Astrocyte (in vitro differentiated cells and primary cell): ENCODE data around the gene SRRT.

Source experiments
- EZH2 ChIP-seq: IDR thresholded peaks from 2 replicates; pipeline ENCODE4 v1.6.1; 2012; ENCODE audit warnings: mild to moderate bottlenecking, low read length, inconsistent platforms; ENCODE audit not compliant: insufficient read depth
- TF ChIP-seq, protein P1 (sequence below): IDR thresholded peaks from 2 replicates; pipeline ENCODE4 v1.5.1; 2011; ENCODE audit warnings: low read depth, mild to moderate bottlenecking, inconsistent platforms, low read length, moderate library complexity; ENCODE audit not compliant: insufficient read depth

DNA sequence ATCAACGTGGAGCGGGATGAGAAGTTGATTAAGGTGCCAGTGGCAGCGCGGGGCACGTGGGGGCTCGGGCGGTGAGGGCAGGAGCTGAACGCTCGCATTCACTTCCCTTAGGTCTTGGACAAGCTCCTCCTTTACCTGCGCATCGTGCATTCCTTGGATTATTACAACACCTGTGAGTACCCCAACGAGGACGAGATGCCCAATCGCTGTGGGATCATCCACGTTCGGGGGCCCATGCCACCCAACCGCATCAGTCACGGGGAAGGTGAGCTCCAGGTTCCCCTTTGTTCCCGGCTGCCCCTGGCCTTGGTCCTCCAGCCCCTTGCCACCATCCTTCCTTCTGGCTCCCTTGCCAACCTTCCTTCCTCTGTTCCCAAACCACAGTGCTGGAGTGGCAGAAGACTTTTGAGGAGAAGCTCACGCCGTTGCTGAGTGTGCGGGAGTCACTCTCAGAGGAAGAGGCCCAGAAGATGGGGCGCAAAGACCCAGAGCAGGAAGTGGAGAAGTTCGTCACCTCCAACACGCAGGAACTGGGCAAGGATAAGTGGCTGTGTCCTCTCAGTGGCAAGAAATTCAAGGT lies 12.1 kb downstream of the SRRT start:
- TF ChIP-seq, protein P1, sequence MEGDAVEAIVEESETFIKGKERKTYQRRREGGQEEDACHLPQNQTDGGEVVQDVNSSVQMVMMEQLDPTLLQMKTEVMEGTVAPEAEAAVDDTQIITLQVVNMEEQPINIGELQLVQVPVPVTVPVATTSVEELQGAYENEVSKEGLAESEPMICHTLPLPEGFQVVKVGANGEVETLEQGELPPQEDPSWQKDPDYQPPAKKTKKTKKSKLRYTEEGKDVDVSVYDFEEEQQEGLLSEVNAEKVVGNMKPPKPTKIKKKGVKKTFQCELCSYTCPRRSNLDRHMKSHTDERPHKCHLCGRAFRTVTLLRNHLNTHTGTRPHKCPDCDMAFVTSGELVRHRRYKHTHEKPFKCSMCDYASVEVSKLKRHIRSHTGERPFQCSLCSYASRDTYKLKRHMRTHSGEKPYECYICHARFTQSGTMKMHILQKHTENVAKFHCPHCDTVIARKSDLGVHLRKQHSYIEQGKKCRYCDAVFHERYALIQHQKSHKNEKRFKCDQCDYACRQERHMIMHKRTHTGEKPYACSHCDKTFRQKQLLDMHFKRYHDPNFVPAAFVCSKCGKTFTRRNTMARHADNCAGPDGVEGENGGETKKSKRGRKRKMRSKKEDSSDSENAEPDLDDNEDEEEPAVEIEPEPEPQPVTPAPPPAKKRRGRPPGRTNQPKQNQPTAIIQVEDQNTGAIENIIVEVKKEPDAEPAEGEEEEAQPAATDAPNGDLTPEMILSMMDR = no peak
- no peak for TF ChIP-seq EZH2
